Tibial nerve (tissue), 4 donors: Measurements from ENCODE around the gene GPN2. TPM values are rescaled to one million over a fixed set of nuclear protein-coding genes. Genes with fewer than 3 reads are reported as not detected.

ENCODE experiments used
- DNase-seq, 2 donors: peaks; one replicate each; pipeline ENCODE4 v3.0.0-alpha.2; 2019; ENCODE audit warnings: low spot score in 2 of 2
- H3K27ac ChIP-seq, 4 donors: fragments of 200-600 bp; sonication (generic) in 3 of 4; one replicate each; pipeline ENCODE4 v1.5.1; 2017 to 2019; ENCODE audit warnings: mild to moderate bottlenecking in 1 of 4
- H3K27me3 ChIP-seq, 2 donors: fragments of 200-600 bp; sonication (generic) in 1 of 2; one replicate each; pipeline versions ENCODE4 v1.5.1 to v1.6.0; 2017 to 2019
- H3K36me3 ChIP-seq, 3 donors: fragments of 200-600 bp; sonication (generic); one replicate each; pipeline ENCODE4 v1.5.1; 2018 to 2019
- H3K4me1 ChIP-seq, 4 donors: fragments of 200-600 bp; sonication (generic) in 3 of 4; one replicate each; pipeline ENCODE4 v1.5.1; 2017 to 2019
- H3K4me3 ChIP-seq, 4 donors: fragments of 200-600 bp; sonication (generic) in 3 of 4; one replicate each; pipeline ENCODE4 v1.5.1; 2017 to 2019; ENCODE audit warnings: mild to moderate bottlenecking in 1 of 4, moderate library complexity in 1 of 4
- H3K9me3 ChIP-seq, 4 donors: fragments of 200-600 bp; sonication (generic) in 3 of 4; one replicate each; pipeline ENCODE4 v1.5.1; 2017 to 2019
- CTCF ChIP-seq, 5 experiments: fragments of 200-600 bp in 3 of 5; fragments of 450-650 bp in 2 of 5; sonication (generic) in 3 of 5; IDR thresholded peaks; one replicate each; pipeline ENCODE4 v1.5.1; 2016 to 2019; ENCODE audit warnings: antibody characterized with exemption in 5 of 5, mild to moderate bottlenecking in 3 of 5, moderate library complexity in 2 of 5
- EP300 ChIP-seq, 2 donors: sonication (generic); formaldehyde crosslinking; IDR thresholded peaks; one replicate each; pipeline ENCODE4 v1.6.1; 2017; ENCODE audit warnings: antibody characterized with exemption in 2 of 2, mild to moderate bottlenecking in 1 of 2
- POLR2A ChIP-seq, 2 donors: fragments of 450-650 bp; IDR thresholded peaks; one replicate each; pipeline ENCODE4 v1.6.1; 2017; ENCODE audit warnings: antibody characterized with exemption in 2 of 2, mild to moderate bottlenecking in 2 of 2, moderate library complexity in 2 of 2
- WGBS, 2 donors: methylation state at CpG; one replicate each; pipeline ENCODE4 v1.1.5; 2018; 5-methylcytosine and 5-hydroxymethylcytosine counted together
- total RNA-seq, 4 donors: library from RNA; depleted of rRNA; stranded (reverse); fragments of >200 nt; gene quantifications; one replicate each; pipeline ENCODE4 v1.1.0, GENCODE V29; 2016

The GPN2 gene
- total RNA-seq, 4 donors from 2014 or later = 7.9 to 14.7 (median 13.8) TPM

- Histone ChIP-seq H3K27ac (peak overlapping the region in 1 of 4 donors; percentile 70), H3K4me1 (peaks cover 0 to 18% (median 9%) of the 10 kb centered on the region in 4 donors), H3K36me3 (peaks cover 0 to 86% (median 16%) of the 10 kb centered on the region in 3 donors), H3K9me3 (no peaks in the 10 kb centered on the region), H3K4me3 (no peak overlapping the region), H3K27me3 (no peaks in the 10 kb centered on the region)
- TF ChIP-seq POLR2A (IDR thresholded peaks at IDR 0.05) (no peak), EP300 (IDR thresholded peaks at IDR 0.05) (no peak), CTCF (IDR thresholded peaks at IDR 0.05) (no peak)
- 78 to 80% methylated on average over 23 of the region's 23 CpGs for WGBS, 2 donors
- DNase-seq = no peak
Measured at GRCh38 chr1:26833432-26834405, 56.4 kb downstream of the GPN2 start.

GRCh38 chr1:26832249-26832960 is 57.7 kb downstream of the GPN2 start:
- no peaks in the 10 kb centered on the region for H3K27me3 ChIP-seq
- WGBS, 2 donors = 86 to 90% methylated on average over 16 of the region's 16 CpGs
- H3K9me3 ChIP-seq = no peaks in the 10 kb centered on the region
- no peak for DNase-seq
- H3K27ac ChIP-seq = no peak overlapping the region
- H3K4me1 ChIP-seq = peaks cover 0 to 31% (median 19%) of the 10 kb centered on the region in 4 donors
- TF ChIP-seq CTCF (IDR thresholded peaks at IDR 0.05) (no peak), POLR2A (IDR thresholded peaks at IDR 0.05) (no peak), EP300 (IDR thresholded peaks at IDR 0.05) (no peak)
- H3K36me3 ChIP-seq = peaks cover 0 to 73% (median 16%) of the 10 kb centered on the region in 3 donors
- H3K4me3 ChIP-seq = no peak overlapping the region

GRCh38 chr1:26831546-26832248 is 58.4 kb downstream of the GPN2 start:
- H3K4me1 ChIP-seq = peaks cover 0 to 36% (median 22%) of the 10 kb centered on the region in 4 donors
- WGBS, 2 donors = 48 to 65% methylated on average over 3 of the region's 3 CpGs
- TF ChIP-seq EP300 (IDR thresholded peaks at IDR 0.05) (no peak), CTCF (IDR thresholded peaks at IDR 0.05) (no peak), POLR2A (IDR thresholded peaks at IDR 0.05) (no peak)
- no peaks in the 10 kb centered on the region for H3K27me3 ChIP-seq
- H3K4me3 ChIP-seq = no peak overlapping the region
- no peak for DNase-seq
- no peak overlapping the region for H3K27ac ChIP-seq
- H3K36me3 ChIP-seq = peaks cover 0 to 70% (median 16%) of the 10 kb centered on the region in 3 donors
- H3K9me3 ChIP-seq = no peaks in the 10 kb centered on the region

GRCh38 chr1:26831059-26831458 is 59.0 kb downstream of the GPN2 start:
- DNase-seq = no peak
- no peaks in the 10 kb centered on the region for H3K9me3 ChIP-seq
- no peak for TF ChIP-seq EP300 (IDR thresholded peaks at IDR 0.05)
- no peak for TF ChIP-seq CTCF (IDR thresholded peaks at IDR 0.05)
- TF ChIP-seq POLR2A (IDR thresholded peaks at IDR 0.05) = no peak
- H3K27ac ChIP-seq = no peak overlapping the region
- H3K4me3 ChIP-seq = no peak overlapping the region
- peaks cover 0 to 63% (median 16%) of the 10 kb centered on the region in 3 donors for H3K36me3 ChIP-seq
- peaks cover 0 to 38% (median 23%) of the 10 kb centered on the region in 4 donors for H3K4me1 ChIP-seq
- no peaks in the 10 kb centered on the region for H3K27me3 ChIP-seq
- 89 to 92% methylated on average over 3 of the region's 3 CpGs for WGBS, 2 donors
